Mesendoderm (in vitro differentiated cells): ENCODE measurements around the gene DDX49.

ENCODE experiments used
- DNase-seq: peaks from one replicate; pipeline ENCODE4 v3.0.0; 2013
- H2AK5ac ChIP-seq: 2 replicates; pipeline ENCODE4 v1.6.1; 2013; ENCODE audit warnings: low read length, inconsistent platforms
- H2BK120ac ChIP-seq: 2 replicates; pipeline ENCODE4 v1.6.1; 2013; ENCODE audit warnings: low read depth, mild to moderate bottlenecking, low read length, moderate library complexity, mixed read lengths
- H2BK15ac ChIP-seq: replicated peaks from 2 replicates; pipeline ENCODE4 v1.6.1; 2013; ENCODE audit warnings: low read depth, mild to moderate bottlenecking, moderate library complexity
- H2BK5ac ChIP-seq: 2 replicates; pipeline ENCODE4 v1.6.1; 2013; ENCODE audit warnings: low read length, inconsistent platforms
- H3K18ac ChIP-seq: 2 replicates; pipeline ENCODE4 v1.6.1; 2013; ENCODE audit warnings: mild to moderate bottlenecking, low read length, mixed read lengths
- H3K23ac ChIP-seq: one replicate; pipeline ENCODE4 v1.6.1; 2013; ENCODE audit warnings: low read length
- H3K27ac ChIP-seq: 2 replicates; pipeline ENCODE4 v1.5.1; 2013; ENCODE audit warnings: low read depth, mild to moderate bottlenecking, inconsistent platforms, low read length, moderate library complexity
- H3K27me3 ChIP-seq: 2 replicates; pipeline ENCODE4 v1.6.1; 2013; ENCODE audit warnings: low read length, control low read depth, mild to moderate bottlenecking, inconsistent platforms; ENCODE audit not compliant: insufficient read depth, poor library complexity
- H3K36me3 ChIP-seq: 2 replicates; pipeline ENCODE4 v1.6.1; 2013; ENCODE audit warnings: low read length, inconsistent platforms; ENCODE audit not compliant: control insufficient read depth, insufficient read depth
- H3K4ac ChIP-seq: one replicate; pipeline ENCODE4 v1.6.1; 2013; ENCODE audit warnings: low read depth, mild to moderate bottlenecking, low read length, moderate library complexity
- H3K4me1 ChIP-seq: 2 replicates; pipeline ENCODE4 v1.6.1; 2013; ENCODE audit warnings: low read depth, low read length, inconsistent platforms; ENCODE audit not compliant: control insufficient read depth
- H3K4me2 ChIP-seq: 2 replicates; pipeline ENCODE4 v1.6.1; 2013; ENCODE audit warnings: low read length
- H3K4me3 ChIP-seq: 2 replicates; pipeline ENCODE4 v1.5.1; 2013; ENCODE audit warnings: mild to moderate bottlenecking, low read length
- H3K56ac ChIP-seq: one replicate; pipeline ENCODE4 v1.6.1; 2013; ENCODE audit warnings: low read length
- H3K79me1 ChIP-seq: 2 replicates; pipeline ENCODE4 v1.6.1; 2013; ENCODE audit warnings: low read length, inconsistent platforms
- H3K79me2 ChIP-seq: 2 replicates; pipeline ENCODE4 v1.6.1; 2013; ENCODE audit warnings: mild to moderate bottlenecking, low read length; ENCODE audit not compliant: control insufficient read depth, insufficient read depth
- H3K9ac ChIP-seq: 2 replicates; pipeline ENCODE4 v1.6.1; 2013; ENCODE audit warnings: low read length, inconsistent platforms
- H4K5ac ChIP-seq: one replicate; pipeline ENCODE4 v1.6.1; 2013; ENCODE audit warnings: low read length
- H4K8ac ChIP-seq: one replicate; pipeline ENCODE4 v1.6.1; 2013; ENCODE audit warnings: low read depth, mild to moderate bottlenecking, control low read depth, low read length, moderate library complexity
- WGBS: extraction: QIAGEN DNeasy Blood & Tissue Kit; methylation state at CpG from one replicate; pipeline ENCODE4 v1.1.7; 2013; ENCODE audit warnings: low lambda C conversion rate, missing lambda C conversion rate; ENCODE audit not compliant: insufficient coverage; ENCODE audit errors: extremely low coverage; 5-methylcytosine and 5-hydroxymethylcytosine counted together

The DDX49 gene

GRCh38 chr19:18924684-18925213 lies 5.2 kb downstream of the DDX49 start:
- Histone ChIP-seq H2BK5ac (no peak overlapping the region), H3K56ac (no peak overlapping the region), H3K27me3 (no peaks in the 10 kb centered on the region), H2BK120ac (no peak overlapping the region), H2BK15ac (no peak overlapping the region), H3K79me1 (peaks cover 11% of the 10 kb centered on the region), H3K4me2 (no peak overlapping the region), H3K79me2 (peaks cover 11% of the 10 kb centered on the region), H3K4ac (no peak overlapping the region), H3K4me1 (peaks cover 1% of the 10 kb centered on the region), H3K27ac (no peak overlapping the region), H2AK5ac (no peak overlapping the region), H3K18ac (no peak overlapping the region), H4K5ac (no peak overlapping the region), H3K23ac (no peak overlapping the region), H3K9ac (no peak overlapping the region), H3K4me3 (no peak overlapping the region), H4K8ac (no peak overlapping the region), H3K36me3 (peaks cover 11% of the 10 kb centered on the region)
- no peak for DNase-seq
- WGBS, result no CpG with 5 or more reads among the region's 15 CpGs

DNA sequence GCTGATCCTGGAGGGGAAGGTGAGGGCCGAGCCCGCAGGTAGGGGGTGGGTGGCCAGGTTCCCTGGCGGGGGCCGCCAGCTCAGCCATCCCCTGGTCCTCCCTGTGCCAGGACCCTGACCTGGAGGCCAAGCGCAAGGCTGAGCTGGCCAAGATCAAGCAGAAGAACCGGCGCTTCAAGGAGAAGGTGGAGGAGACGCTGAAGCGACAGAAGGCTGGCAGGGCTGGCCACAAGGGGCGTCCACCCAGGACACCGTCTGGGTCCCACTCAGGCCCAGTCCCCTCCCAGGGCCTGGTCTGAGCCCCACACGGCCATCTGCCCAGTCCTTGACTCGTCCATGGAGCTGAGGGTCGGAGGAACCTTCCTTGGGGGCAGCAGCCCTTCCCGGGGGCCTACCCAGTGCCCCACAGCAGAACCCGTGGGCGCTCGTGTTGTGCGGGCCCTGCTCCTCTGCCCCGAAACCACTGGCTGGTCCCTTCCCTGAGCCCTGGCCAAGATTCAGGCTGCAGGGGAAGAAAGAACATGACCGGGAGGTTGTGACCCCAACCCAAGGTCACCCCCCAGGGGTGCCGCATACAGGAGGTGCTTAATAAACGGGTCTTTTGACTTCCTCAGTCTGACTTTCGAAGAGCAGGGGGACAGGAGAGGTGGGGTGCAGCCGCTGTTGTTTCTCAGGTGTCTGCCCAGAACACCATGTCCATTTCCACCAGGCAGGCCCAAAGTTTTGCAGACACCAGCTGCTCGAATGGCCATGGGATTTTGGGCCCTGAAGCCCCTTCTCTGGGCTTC lies 8.7 kb downstream of the DDX49 start:
- no peak overlapping the region for H2AK5ac ChIP-seq
- H3K4ac ChIP-seq, result no peak overlapping the region
- no peak overlapping the region for H2BK15ac ChIP-seq
- H3K4me1 ChIP-seq, result peaks cover 3% of the 10 kb centered on the region
- no peak overlapping the region for H3K56ac ChIP-seq
- no peak overlapping the region for H3K4me3 ChIP-seq
- no peak overlapping the region for H3K9ac ChIP-seq
- no peaks in the 10 kb centered on the region for H3K79me1 ChIP-seq
- WGBS, result no CpG with 5 or more reads among the region's 26 CpGs
- H4K8ac ChIP-seq, result no peak overlapping the region
- H3K79me2 ChIP-seq, result no peaks in the 10 kb centered on the region
- no peak overlapping the region for H3K4me2 ChIP-seq
- peaks cover 9% of the 10 kb centered on the region for H3K36me3 ChIP-seq
- H4K5ac ChIP-seq, result no peak overlapping the region
- no peak overlapping the region for H3K23ac ChIP-seq
- H2BK120ac ChIP-seq, result no peak overlapping the region
- H2BK5ac ChIP-seq, result no peak overlapping the region
- no peak overlapping the region for H3K27ac ChIP-seq
- H3K18ac ChIP-seq, result no peak overlapping the region
- no peaks in the 10 kb centered on the region for H3K27me3 ChIP-seq
- DNase-seq, result no peak

DNA sequence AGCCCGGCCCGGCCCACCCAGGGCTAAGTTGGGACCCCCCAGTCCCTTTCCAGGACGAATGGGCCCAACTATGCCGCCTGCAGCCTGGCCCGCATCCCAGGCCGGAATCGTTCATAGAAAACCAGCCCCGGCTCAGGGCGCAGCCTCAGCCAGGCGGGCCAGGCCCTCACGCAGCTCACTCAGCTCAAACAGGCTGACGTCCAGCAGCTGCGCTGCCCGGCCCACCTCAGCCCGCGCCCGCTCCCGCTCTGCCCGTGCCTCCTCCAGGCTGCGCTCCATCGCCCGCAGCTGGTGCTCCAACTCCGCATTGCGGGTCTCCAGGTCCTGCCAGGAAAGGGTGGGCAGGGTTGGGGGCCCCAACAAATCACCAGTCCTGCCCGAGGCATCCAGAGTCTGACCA lies 9.8 kb downstream of the DDX49 start:
- no peak for DNase-seq
- H3K9ac ChIP-seq, result no peak overlapping the region
- H4K5ac ChIP-seq, result no peak overlapping the region
- no peaks in the 10 kb centered on the region for H3K79me1 ChIP-seq
- H2BK15ac ChIP-seq, result no peak overlapping the region
- no peak overlapping the region for H3K18ac ChIP-seq
- no peak overlapping the region for H3K27ac ChIP-seq
- H3K79me2 ChIP-seq, result no peaks in the 10 kb centered on the region
- H3K56ac ChIP-seq, result no peak overlapping the region
- no peak overlapping the region for H2BK120ac ChIP-seq
- no peak overlapping the region for H3K23ac ChIP-seq
- no peak overlapping the region for H2BK5ac ChIP-seq
- H3K27me3 ChIP-seq, result no peaks in the 10 kb centered on the region
- no peak overlapping the region for H3K4me3 ChIP-seq
- H2AK5ac ChIP-seq, result no peak overlapping the region
- WGBS, result no CpG with 5 or more reads among the region's 25 CpGs
- H4K8ac ChIP-seq, result no peak overlapping the region
- no peak overlapping the region for H3K4ac ChIP-seq
- H3K4me1 ChIP-seq, result peaks cover 3% of the 10 kb centered on the region
- peaks cover 8% of the 10 kb centered on the region for H3K36me3 ChIP-seq
- H3K4me2 ChIP-seq, result no peak overlapping the region

- no peak overlapping the region for H3K56ac ChIP-seq
- no peak overlapping the region for H3K23ac ChIP-seq
- H3K4me3 ChIP-seq, result no peak overlapping the region
- H4K8ac ChIP-seq, result no peak overlapping the region
- no peak overlapping the region for H2BK5ac ChIP-seq
- no peak overlapping the region for H2BK120ac ChIP-seq
- no peak overlapping the region for H3K9ac ChIP-seq
- H3K4ac ChIP-seq, result no peak overlapping the region
- H3K79me1 ChIP-seq, result no peaks in the 10 kb centered on the region
- H3K4me2 ChIP-seq, result no peak overlapping the region
- no peak for DNase-seq
- H3K36me3 ChIP-seq, result no peaks in the 10 kb centered on the region
- no peaks in the 10 kb centered on the region for H3K79me2 ChIP-seq
- H2BK15ac ChIP-seq, result no peak overlapping the region
- no peak overlapping the region for H3K18ac ChIP-seq
- peaks cover 3% of the 10 kb centered on the region for H3K4me1 ChIP-seq
- no peak overlapping the region for H4K5ac ChIP-seq
- no peaks in the 10 kb centered on the region for H3K27me3 ChIP-seq
- no peak overlapping the region for H2AK5ac ChIP-seq
- H3K27ac ChIP-seq, result no peak overlapping the region
- no CpG with 5 or more reads among the region's 34 CpGs for WGBS
Observed at GRCh38 chr19:18931316-18932162, 12.0 kb downstream of the DDX49 start.

- Histone ChIP-seq H4K5ac (no peak overlapping the region), H3K56ac (peak overlapping the region; percentile 34), H3K4me2 (peak overlapping the region; percentile 99), H3K9ac (peak overlapping the region; percentile 27), H3K79me1 (no peaks in the 10 kb centered on the region), H4K8ac (no peak overlapping the region), H3K79me2 (no peaks in the 10 kb centered on the region), H2BK120ac (no peak overlapping the region), H3K36me3 (no peaks in the 10 kb centered on the region), H3K18ac (no peak overlapping the region), H3K23ac (no peak overlapping the region), H2BK5ac (no peak overlapping the region), H3K27me3 (no peaks in the 10 kb centered on the region), H3K4me3 (peak overlapping the region; percentile 45), H3K27ac (no peak overlapping the region), H3K4ac (no peak overlapping the region), H2BK15ac (no peak overlapping the region), H3K4me1 (peaks cover 3% of the 10 kb centered on the region), H2AK5ac (no peak overlapping the region)
- WGBS, result no CpG with 5 or more reads among the region's 37 CpGs
- DNase-seq, result peak; percentile 96
Observed at GRCh38 chr19:18932216-18932841, 12.8 kb downstream of the DDX49 start.
